Body of pancreas (tissue), 4 donors: Measurements from ENCODE around the gene HMCN2.

ENCODE experiments used
- CTCF ChIP-seq, 7 experiments: fragments of 450-650 bp in 4 of 7; fragments of 200-600 bp in 3 of 7; sonication (generic) in 3 of 7; IDR thresholded peaks; one replicate each; pipeline ENCODE4 v1.5.1; 2016 to 2019; ENCODE audit warnings: antibody characterized with exemption in 7 of 7
- POLR2A ChIP-seq, 3 donors: fragments of 450-650 bp; IDR thresholded peaks; one replicate each; pipeline ENCODE4 v1.6.1; 2016; ENCODE audit warnings: antibody characterized with exemption in 3 of 3, mild to moderate bottlenecking in 2 of 3

DNA sequence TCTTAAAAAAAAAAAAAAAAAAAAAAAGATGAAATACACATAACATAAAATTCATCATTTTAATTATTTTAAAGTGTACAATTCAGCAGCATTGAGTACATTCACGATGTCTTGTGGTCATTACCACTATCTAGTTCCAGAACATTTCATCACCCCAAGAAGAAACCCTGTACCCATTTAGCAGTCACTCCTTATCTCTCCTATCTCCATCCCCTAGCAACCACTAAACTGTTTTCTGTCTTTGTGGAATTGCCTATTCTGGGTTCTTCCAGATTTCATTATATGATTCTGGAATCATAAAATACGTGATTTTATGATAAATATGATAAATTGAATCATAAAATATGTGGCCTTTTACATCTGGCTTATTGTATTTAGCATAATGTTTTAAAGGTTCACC lies 8.9 kb upstream of the HMCN2 start:
- no peak for TF ChIP-seq CTCF (IDR thresholded peaks at IDR 0.05)
- TF ChIP-seq POLR2A (IDR thresholded peaks at IDR 0.05): no peak
